SK-N-SH (cell line): ENCODE results near the gene EPS8L2.

Experiments
- CHD2 ChIP-seq: fragments of 150-350 bp; IDR thresholded peaks from 2 replicates; pipeline ENCODE4 v1.6.1; 2018; ENCODE audit warnings: low read length; ENCODE audit not compliant: partially characterized antibody
- ELF1 ChIP-seq: IDR thresholded peaks from 2 replicates; pipeline ENCODE4 v1.4.0; 2012
- EP300 ChIP-seq, 2 experiments: IDR thresholded peaks; 2 replicates each; pipeline versions ENCODE4 v1.4.0 to v1.6.1; 2012; ENCODE audit warnings: borderline replicate concordance in 1 of 2, low read depth in 1 of 2, low read length in 1 of 2
- EZH2phosphoT487 ChIP-seq: fragments of 200-600 bp; sonication (generic); IDR thresholded peaks from 2 replicates; pipeline ENCODE4 v1.6.1; 2017; ENCODE audit warnings: low read depth, mixed run types, mild to moderate bottlenecking, antibody characterized with exemption, moderate library complexity, borderline replicate concordance
- GABPA ChIP-seq: IDR thresholded peaks from 2 replicates; pipeline ENCODE4 v1.4.0; 2012; ENCODE audit warnings: low read depth, mild to moderate bottlenecking
- SMC3 ChIP-seq: IDR thresholded peaks from 2 replicates; pipeline ENCODE4 v1.6.1; 2012; ENCODE audit warnings: low read depth, low read length, improper control_type of control experiment
- TAF1 ChIP-seq: IDR thresholded peaks from 2 replicates; pipeline ENCODE4 v1.6.1; 2012; ENCODE audit warnings: low read depth, mild to moderate bottlenecking, low read length, moderate library complexity, borderline replicate concordance
- TCF12 ChIP-seq: IDR thresholded peaks from 2 replicates; pipeline ENCODE4 v1.4.0; 2012
- TF ChIP-seq, protein P1 (sequence below): fragments of 200-600 bp; sonication (generic); IDR thresholded peaks from 2 replicates; pipeline ENCODE4 v1.6.1; 2017; ENCODE audit warnings: antibody characterized with exemption, mild to moderate bottlenecking, moderate library complexity
- TF ChIP-seq, protein P2 (sequence below): IDR thresholded peaks from 2 replicates; pipeline ENCODE4 v1.4.0; 2012; ENCODE audit warnings: low read depth
- TF ChIP-seq, protein P3 (sequence below): IDR thresholded peaks from 2 replicates; pipeline ENCODE4 v1.6.1; 2012; ENCODE audit warnings: mild to moderate bottlenecking, low read depth, low read length, moderate library complexity

DNA sequence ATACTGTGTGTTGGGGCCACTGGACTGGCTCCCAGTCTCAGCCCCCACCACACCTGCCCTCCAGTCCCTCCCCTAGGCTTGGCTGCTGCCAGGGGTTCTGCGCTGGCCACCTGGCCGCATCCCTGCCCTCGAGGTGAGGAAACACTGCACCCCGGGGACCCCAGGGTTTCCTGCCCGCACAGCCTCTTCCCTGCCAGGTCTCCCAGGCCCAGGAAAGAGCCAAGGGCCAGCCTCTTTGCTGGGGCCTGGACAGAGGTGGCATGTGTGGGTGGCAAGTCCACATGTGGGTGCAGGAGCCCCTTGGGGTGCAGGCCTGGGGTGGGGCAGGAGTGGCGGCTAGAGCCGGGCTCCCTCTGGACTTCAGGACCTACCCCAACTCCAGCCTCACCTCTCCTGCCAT is 2.5 kb downstream of the EPS8L2 start:
- TF ChIP-seq, protein P1, sequence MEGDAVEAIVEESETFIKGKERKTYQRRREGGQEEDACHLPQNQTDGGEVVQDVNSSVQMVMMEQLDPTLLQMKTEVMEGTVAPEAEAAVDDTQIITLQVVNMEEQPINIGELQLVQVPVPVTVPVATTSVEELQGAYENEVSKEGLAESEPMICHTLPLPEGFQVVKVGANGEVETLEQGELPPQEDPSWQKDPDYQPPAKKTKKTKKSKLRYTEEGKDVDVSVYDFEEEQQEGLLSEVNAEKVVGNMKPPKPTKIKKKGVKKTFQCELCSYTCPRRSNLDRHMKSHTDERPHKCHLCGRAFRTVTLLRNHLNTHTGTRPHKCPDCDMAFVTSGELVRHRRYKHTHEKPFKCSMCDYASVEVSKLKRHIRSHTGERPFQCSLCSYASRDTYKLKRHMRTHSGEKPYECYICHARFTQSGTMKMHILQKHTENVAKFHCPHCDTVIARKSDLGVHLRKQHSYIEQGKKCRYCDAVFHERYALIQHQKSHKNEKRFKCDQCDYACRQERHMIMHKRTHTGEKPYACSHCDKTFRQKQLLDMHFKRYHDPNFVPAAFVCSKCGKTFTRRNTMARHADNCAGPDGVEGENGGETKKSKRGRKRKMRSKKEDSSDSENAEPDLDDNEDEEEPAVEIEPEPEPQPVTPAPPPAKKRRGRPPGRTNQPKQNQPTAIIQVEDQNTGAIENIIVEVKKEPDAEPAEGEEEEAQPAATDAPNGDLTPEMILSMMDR: no peak
- TF ChIP-seq EP300 (IDR thresholded peaks at IDR 0.05; ENCODE audit: borderline replicate concordance in 1 of 2, low read depth in 1 of 2, low read length in 1 of 2): no peak
- TF ChIP-seq TAF1: no peak
- TF ChIP-seq SMC3: no peak
- no peak for TF ChIP-seq ELF1
- no peak for TF ChIP-seq TCF12
- TF ChIP-seq EZH2phosphoT487: no peak
- TF ChIP-seq CHD2: no peak
- TF ChIP-seq GABPA: no peak
- TF ChIP-seq, protein P2, sequence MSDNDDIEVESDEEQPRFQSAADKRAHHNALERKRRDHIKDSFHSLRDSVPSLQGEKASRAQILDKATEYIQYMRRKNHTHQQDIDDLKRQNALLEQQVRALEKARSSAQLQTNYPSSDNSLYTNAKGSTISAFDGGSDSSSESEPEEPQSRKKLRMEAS: no peak
- TF ChIP-seq, protein P3, sequence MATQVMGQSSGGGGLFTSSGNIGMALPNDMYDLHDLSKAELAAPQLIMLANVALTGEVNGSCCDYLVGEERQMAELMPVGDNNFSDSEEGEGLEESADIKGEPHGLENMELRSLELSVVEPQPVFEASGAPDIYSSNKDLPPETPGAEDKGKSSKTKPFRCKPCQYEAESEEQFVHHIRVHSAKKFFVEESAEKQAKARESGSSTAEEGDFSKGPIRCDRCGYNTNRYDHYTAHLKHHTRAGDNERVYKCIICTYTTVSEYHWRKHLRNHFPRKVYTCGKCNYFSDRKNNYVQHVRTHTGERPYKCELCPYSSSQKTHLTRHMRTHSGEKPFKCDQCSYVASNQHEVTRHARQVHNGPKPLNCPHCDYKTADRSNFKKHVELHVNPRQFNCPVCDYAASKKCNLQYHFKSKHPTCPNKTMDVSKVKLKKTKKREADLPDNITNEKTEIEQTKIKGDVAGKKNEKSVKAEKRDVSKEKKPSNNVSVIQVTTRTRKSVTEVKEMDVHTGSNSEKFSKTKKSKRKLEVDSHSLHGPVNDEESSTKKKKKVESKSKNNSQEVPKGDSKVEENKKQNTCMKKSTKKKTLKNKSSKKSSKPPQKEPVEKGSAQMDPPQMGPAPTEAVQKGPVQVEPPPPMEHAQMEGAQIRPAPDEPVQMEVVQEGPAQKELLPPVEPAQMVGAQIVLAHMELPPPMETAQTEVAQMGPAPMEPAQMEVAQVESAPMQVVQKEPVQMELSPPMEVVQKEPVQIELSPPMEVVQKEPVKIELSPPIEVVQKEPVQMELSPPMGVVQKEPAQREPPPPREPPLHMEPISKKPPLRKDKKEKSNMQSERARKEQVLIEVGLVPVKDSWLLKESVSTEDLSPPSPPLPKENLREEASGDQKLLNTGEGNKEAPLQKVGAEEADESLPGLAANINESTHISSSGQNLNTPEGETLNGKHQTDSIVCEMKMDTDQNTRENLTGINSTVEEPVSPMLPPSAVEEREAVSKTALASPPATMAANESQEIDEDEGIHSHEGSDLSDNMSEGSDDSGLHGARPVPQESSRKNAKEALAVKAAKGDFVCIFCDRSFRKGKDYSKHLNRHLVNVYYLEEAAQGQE: no peak
